ENCODE data around the gene SMPDL3B.
A peak's percentile ranks its signal among the peaks of the same experiment; 100 is the strongest.
"Not testable (repeated sequence)": the region's sequence is repeated elsewhere in the genome, so short reads cannot be mapped to it uniquely, and the experiment has no call there.

Gene SMPDL3B

DNA sequence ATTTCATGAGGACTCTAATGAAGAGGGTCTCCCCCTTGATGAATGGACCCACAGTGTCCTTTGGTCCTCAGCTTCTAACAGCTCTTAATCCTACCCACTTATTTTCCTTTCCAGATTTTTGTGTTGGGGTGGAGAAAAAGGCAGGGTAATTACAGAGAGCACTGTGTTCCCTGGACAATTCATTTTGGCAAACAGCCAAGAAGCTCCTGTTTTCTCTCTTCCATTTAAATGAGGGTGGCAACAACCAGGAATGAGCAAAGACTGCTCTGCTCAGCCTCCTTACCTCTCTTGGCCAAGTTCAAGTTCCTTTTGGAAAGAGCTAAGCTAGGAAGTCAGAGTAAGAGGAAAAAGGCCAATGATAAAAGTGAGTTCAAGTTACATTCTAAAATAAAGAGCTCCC, 36.9 kb downstream of the SMPDL3B start:
- no peak for DNase-seq

DNA sequence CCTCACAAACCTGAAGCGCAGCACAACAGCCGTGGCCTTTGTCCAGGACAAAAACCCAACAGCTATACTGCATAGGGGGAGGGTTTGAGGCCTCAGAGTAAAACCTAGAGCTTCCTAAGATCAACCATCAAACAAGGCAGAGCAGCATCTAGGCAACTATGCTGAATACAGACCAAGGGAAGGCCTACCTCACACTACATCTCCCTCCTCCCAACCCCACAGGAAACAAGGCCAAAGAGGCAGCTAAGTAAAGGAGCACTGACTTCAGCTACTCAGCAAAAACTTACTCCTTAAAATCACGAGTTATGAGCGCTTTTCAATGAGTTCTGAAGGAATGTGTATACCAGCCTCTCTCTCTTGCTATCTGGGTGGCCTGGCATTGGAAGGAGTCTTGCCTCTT, 37.3 kb downstream of the SMPDL3B start:
- DNase-seq: no peak

DNA sequence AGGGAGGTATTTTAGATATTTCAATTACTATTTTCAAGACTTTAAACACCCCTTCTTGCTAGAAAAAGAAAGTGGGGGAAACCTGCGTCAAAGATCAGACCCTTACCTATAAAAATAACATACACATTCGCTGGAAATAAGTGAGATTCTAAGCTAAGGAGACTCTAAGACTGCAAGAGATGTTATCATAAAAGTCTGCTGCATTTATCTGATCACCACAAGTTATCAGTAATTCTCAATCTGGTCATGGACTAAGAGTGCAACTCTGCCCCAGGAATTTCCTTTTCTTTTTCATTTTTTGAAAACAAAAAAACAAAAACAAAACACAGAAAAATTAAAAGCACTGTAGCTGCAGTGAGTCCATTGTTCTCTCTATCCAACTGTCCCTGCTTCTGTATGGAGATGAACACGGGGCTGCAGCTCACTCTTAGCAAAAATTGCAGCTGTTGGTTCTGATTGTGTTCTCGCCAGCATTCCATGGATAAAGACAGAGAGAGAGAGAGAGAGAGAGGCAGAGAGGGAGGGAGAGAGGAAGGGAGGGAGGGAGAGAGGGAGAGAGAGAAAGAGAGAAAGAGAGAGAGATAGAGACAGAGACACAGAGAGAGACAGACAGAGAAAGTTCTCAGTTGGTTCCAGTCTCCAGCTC, 39.1 kb downstream of the SMPDL3B start:
- DNase-seq: no peak

DNA sequence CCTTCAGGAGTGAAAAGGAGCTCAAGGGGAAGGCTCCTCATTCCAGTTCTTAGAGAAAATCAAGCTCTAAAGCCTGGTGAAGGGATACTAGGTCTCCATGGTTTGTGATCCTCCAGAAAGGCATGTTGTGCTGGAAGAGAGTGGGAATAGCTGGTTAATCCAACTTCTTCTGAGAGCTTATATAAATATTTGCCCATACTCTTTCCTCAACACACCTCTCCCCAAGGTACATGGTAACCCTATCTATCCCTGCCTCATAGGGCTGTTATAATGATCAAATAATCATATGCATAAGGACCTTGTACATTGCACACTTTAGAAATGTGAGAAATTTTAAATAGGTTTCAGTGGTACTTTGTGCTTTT, 39.6 kb downstream of the SMPDL3B start:
- no peak for DNase-seq

DNA sequence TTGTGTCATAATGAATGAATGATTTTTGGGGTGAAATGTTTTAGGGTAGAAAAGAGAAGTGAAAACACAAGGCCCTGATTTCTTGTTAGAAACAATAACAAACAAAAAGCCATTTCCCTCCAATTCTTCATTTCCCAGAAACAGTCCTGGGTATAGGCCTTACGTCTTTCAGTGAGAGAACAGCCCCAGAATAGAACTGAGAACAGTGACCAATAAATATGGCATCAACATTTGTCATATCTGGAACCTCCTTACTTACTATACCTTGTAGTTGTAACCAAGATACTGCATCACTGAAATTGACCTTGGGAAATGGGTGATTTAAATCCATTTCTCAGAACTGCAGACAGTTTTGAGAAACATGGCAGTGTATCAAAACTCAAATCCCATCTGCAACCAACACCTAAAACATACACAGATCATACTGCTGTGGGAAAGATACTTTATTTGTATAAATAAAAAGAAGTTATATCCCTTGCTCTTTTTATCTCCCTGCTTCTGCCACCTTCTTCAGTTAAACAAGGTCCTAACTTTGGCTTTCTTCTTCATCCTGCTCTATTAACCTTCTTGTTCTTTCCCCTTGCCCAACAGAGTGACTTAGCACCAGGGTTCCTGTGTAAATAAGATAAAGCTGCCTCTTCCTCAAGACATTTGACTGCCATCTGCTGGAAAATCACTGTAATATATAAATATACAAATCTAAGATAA, 44.5 kb downstream of the SMPDL3B start:
- DNase-seq: peak; percentile 78

DNA sequence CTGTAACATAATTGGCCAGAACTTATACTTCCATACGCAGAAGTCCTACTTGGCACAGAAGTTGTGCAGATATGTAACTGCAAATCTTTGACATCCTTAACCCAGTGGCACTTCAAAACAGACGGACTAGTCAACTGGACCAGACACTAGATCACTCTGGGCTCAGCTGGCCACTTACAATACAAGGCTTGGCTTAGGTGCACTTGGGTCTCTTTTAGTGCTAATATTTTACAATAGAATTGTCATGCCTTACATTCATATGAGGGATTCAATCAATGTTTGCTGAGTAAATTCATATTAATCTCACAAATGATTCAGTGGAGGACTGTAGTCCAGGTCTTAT, 45.0 kb downstream of the SMPDL3B start:
- DNase-seq: no peak

DNA sequence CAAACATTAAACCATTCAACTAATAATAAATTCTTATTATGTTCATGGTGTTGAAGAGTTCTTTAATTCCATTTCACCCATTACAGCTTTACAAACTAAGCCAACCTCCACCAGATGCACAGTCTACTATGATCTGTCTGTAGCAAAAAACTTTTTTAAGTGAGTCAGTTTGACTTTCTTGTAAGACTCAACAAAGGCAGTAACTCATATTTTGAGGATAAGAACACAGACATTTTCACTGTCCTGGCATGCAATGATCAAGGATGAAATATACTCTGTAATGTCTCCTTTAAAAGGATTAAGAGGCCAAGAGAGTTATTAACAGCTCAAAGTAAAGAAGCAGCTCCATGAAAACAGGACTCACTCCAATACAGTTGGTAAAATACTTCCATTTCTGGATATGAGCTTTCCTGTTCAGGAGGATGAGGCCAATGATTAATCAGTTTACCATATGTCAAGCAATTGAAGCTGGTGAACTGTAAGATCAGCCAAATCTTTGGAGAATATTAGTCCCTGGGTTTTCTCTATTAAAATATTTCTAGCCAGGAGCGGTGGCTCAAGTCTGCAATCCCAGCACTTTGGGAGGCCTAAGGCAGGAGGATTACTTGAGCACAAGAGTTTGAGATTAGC, 45.5 kb downstream of the SMPDL3B start:
- DNase-seq: no peak

DNA sequence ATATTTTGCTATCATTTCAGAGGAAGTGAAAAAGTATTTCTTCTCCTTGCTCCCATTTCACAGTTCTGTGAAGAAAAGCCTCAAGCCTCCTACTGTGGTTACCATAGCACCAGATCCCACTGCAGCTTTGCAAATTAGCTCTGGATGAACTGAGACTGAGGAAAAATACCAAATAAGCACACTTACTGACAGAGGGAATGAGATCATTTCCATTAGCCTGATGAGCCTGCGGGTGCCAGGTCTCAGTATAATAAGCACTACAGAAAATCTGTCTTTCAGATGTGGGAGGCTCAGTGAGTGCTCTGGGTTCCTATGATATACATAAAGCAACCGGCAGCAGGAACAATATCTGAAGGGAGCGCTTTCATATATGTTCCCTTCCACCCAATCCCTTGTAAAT, 46.3 kb downstream of the SMPDL3B start:
- DNase-seq: no peak

DNA sequence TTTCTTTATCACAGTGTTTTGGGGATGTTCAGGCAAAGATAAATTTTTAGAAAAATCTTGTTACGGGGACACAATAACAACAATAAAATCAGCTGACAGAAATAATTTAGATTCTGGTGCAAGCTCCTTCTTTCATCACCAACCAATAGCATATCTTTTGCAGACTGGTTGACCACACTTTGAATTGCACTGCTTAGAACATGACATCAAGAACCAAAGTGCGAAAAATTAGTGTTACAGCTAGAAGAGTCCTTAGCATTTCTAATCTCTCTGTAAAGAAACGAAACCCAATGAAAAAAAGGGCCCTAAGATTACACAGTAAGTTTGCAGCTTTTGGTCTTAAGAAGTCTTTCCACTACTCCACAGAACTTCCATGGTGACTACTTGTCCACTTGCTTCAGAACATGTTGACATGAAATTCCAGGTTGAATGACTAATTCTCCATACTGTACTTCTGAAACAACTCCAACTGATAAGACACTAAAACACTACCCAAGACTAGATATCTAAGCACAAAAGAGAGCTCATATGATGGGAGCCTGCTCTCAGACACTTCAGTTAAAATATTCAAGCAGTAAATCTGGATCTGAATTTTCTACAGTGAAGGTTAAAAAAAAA, 56.2 kb downstream of the SMPDL3B start:
- no peak for DNase-seq

DNA sequence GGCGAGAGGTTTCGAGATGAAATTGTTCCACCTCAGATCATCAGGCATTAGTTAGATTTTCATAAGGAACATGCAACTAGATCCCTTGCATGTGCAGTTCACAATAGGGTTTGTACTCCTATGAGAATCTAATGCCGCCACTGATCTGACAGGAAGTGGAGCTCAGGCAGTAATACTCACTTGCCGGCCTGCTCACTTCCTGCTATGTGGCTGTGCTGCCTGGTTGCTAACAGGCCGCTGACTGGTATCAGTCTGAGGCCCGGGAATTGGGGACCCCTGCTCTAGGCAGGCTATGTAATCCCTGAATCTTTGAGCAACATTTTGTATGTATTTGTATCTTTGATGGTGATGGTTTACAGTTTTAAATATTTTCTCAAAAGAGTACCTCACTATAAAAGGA, 57.5 kb downstream of the SMPDL3B start:
- DNase-seq: peak; percentile 52

DNA sequence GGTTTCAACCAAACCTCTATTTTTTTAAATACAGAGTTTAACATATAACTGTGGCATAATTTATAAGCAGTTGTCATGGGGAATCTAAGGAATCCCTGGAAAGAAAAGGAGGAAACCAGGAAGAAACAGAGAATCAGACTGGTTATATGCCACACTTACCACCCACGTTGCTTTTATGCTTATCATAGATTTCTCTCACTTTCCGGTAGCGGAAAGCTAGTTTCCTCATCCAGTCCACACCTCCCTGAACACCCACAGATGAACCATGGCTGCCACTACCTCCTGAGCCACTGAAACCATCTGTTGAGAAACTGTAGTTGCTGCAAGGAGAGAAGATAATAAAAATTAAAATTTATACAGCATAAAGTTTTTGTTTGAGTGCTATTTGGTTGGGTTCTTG, 58.4 kb downstream of the SMPDL3B start:
- DNase-seq: peak; percentile 80

DNA sequence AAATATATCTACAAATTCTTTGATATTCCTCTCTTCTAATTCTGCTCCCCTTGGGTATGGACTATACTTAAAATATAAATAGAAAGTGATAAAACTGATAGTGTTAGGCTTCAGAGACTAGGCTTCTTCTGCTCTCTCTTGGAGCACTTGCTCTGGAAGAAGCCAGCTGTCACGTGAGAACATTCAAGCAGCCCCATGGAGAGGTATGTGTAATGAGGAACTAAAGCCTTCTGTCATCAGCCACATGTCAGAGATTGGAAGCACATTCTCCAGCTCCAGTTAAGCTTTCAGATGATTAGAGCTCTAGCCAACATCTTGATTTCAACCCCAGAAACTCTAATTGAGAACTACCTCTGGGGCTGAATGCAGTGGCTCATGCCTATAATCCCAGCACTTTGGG, 59.3 kb downstream of the SMPDL3B start:
- peak; percentile 73 for DNase-seq

DNA sequence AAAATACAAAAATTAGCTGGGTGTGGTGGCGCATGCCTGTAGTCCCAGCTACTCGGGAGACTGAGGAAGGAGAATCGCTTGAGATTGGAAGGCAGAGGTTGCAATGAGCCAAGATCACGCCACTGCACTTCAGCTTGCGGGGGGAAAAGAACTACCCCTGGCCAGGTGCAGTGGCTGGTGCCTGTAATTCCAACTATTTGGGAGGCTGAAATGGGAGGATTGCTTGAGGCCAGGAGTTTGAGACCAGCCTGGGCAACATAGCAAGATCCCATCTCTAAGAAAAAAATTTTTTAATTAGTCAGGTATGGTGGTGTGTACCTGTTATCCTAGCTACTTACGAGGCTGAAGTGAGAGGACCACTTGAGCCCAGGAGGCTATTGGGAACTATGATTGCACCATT, 59.7 kb downstream of the SMPDL3B start:
- not testable (repeated sequence) for DNase-seq

DNA sequence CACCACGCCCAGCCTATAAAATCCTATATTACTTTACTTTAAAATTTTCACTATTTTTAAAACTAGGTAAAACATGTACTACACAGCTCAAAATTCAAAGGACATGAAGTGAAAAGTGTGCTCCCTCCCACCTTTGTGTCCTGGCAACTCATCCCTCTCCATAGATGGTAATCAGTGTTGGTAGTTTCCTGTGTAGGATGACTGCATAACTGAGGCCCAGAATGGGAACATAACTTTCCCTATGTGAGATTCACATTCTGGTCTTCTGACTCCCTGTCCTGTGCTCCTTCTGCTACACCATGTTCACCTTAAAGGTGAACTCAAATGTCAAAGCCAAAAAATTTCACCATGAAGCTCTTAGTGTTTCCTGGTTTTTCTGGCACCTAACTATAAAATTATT, 64.3 kb downstream of the SMPDL3B start:
- DNase-seq: no peak

DNA sequence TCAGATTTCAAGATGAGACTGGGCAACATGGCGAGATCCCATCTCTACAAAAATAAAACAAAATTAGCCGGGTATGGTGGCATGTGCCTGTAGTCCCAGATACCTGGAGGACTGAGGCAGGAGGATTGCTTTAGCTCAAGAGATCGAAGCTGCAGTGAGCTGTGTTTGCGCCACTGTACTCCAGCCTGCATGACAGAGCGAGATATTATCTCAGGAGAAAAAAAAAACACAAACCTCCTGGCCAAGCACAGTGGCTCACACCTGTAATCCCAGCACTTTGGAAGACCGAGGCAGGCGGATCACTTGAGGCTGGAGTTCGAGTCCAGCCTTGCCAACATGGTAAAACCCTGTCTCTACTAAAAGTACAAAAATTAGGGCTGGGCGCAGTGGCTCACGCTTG, 67.8 kb downstream of the SMPDL3B start:
- DNase-seq: no peak

DNA sequence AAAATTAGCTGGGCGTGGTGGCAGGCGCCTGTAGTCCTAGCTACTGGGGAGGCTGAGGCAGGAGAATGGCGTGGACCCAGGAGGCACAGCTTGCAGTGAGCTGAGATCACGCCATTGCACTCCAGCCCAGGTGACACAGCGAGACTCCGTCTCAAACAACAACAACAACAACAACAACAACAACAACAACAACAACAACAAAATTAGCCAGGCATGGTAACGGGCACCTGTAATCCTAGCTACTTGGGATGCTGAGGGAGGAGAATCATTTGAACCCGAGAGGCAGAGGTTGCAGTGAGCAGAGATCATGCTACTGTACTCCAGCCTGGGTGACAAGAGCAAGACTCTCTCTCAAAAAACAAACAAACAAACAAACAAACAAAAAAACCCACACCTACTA, 68.3 kb downstream of the SMPDL3B start:
- not testable (repeated sequence) for DNase-seq
